Activated T-helper 2 cell treated with anti-CD3 and anti-CD28 coated beads, Interferon-gamma antibody, Interleukin-2, Interleukin-4, amounts not matched to agents 10 μg/mL and 5 μg/mL and 100 μg/mL, durations not matched to agents 14 hours and 24 hours and 36 hours (primary cell): ENCODE data around the gene SH3BP1. TPM values are rescaled to one million over a fixed set of nuclear protein-coding genes. Genes with fewer than 3 reads are reported as not detected.
"Not testable (repeated sequence)": the region's sequence is repeated elsewhere in the genome, so short reads cannot be mapped to it uniquely, and the experiment has no call there.

Experiments used
- DNase-seq: peaks from one replicate; pipeline ENCODE4 v3.0.0; 2021; ENCODE audit warnings: low spot score
- H3K27ac Mint-ChIP-seq: one replicate; pipeline ENCODE4 v1.8.0; 2021; ENCODE audit warnings: mixed read lengths
- H3K27me3 Mint-ChIP-seq: one replicate; pipeline ENCODE4 v1.8.0; 2021; ENCODE audit warnings: low read depth, mixed read lengths
- H3K36me3 Mint-ChIP-seq: one replicate; pipeline ENCODE4 v1.8.0; 2021; ENCODE audit warnings: low read depth, mixed read lengths
- H3K4me1 Mint-ChIP-seq: one replicate; pipeline ENCODE4 v1.8.0; 2021; ENCODE audit warnings: low read depth, mixed read lengths
- H3K4me3 Mint-ChIP-seq: one replicate; pipeline ENCODE4 v1.8.0; 2021; ENCODE audit warnings: low read depth, mild to moderate bottlenecking, moderate library complexity, mixed read lengths
- H3K9me3 Mint-ChIP-seq: one replicate; pipeline ENCODE4 v1.8.0; 2021; ENCODE audit warnings: mixed read lengths
- intact Hi-C: fragments of 100-400 bp; cut with micrococcal nuclease; formaldehyde crosslinking; loops from one replicate; pipeline ENCODE4 v1.15.1; 2023
- total RNA-seq: library from RNA; stranded (reverse); gene quantifications from 2 replicates; pipeline ENCODE4 v1.2.3, GENCODE V29; 2022

Gene SH3BP1
- total RNA-seq, 1 donor from 2014 or later, result 122 TPM

GRCh38 chr22:37681001-37681424 lies 41.5 kb downstream of the SH3BP1 start:
- no peak for DNase-seq
- peaks cover 23% of the 10 kb centered on the region for H3K4me1 Mint-ChIP-seq
- peaks cover 25% of the 10 kb centered on the region for H3K36me3 Mint-ChIP-seq
- no peaks in the 10 kb centered on the region for H3K27me3 Mint-ChIP-seq
- intact Hi-C loops, result loop anchor here (1.0 to 2.0 kb wide), 3 partner anchors 38 to 74 kb away; no protein-coding TSS in a partner anchor
- no peak overlapping the region for H3K4me3 Mint-ChIP-seq
- H3K9me3 Mint-ChIP-seq, result no peaks in the 10 kb centered on the region
- H3K27ac Mint-ChIP-seq, result peak overlapping the region; percentile 7

- H3K9me3 Mint-ChIP-seq, result no peaks in the 10 kb centered on the region
- H3K4me1 Mint-ChIP-seq, result peaks cover 22% of the 10 kb centered on the region
- intact Hi-C loops, result loop anchor here (1.0 to 2.0 kb wide), 3 partner anchors 38 to 75 kb away; no protein-coding TSS in a partner anchor
- peaks cover 23% of the 10 kb centered on the region for H3K36me3 Mint-ChIP-seq
- no peaks in the 10 kb centered on the region for H3K27me3 Mint-ChIP-seq
- DNase-seq, result peak; percentile 69
- no peak overlapping the region for H3K27ac Mint-ChIP-seq
- no peak overlapping the region for H3K4me3 Mint-ChIP-seq
Observed at GRCh38 chr22:37681556-37682049, 42.1 kb downstream of the SH3BP1 start.

GRCh38 chr22:37684803-37685615 lies 45.5 kb downstream of the SH3BP1 start:
- Mint-ChIP-seq H3K27me3 (no peaks in the 10 kb centered on the region), H3K4me3 (peak overlapping the region; percentile 95), H3K27ac (no peak overlapping the region), H3K9me3 (no peaks in the 10 kb centered on the region), H3K4me1 (peaks cover 20% of the 10 kb centered on the region), H3K36me3 (peaks cover 24% of the 10 kb centered on the region)
- no peak for DNase-seq
- intact Hi-C loops, result no loop called here

GRCh38 chr22:37686002-37686982 lies 46.8 kb downstream of the SH3BP1 start, which contains the start of gene NOL12:
NOL12 (plus strand) TSS chr22:37686343; CDS start chr22:37686393, 50 bp downstream.
- DNase-seq, result peak; percentile 77
- Mint-ChIP-seq H3K36me3 (peaks cover 34% of the 10 kb centered on the region), H3K4me1 (peaks cover 16% of the 10 kb centered on the region), H3K9me3 (no peaks in the 10 kb centered on the region), H3K27me3 (no peaks in the 10 kb centered on the region), H3K4me3 (peak within 1 kb of the TSS; percentile 95), H3K27ac (peak within 1 kb of the TSS; percentile 94)
- intact Hi-C loops, result no loop called here

- Mint-ChIP-seq H3K4me1 (peaks cover 12% of the 10 kb centered on the region), H3K36me3 (peaks cover 51% of the 10 kb centered on the region), H3K4me3 (no peak overlapping the region), H3K27me3 (no peaks in the 10 kb centered on the region), H3K9me3 (no peaks in the 10 kb centered on the region), H3K27ac (no peak overlapping the region)
- intact Hi-C loops, result no loop called here
- DNase-seq, result no peak
Observed at GRCh38 chr22:37690407-37690806, 50.9 kb downstream of the SH3BP1 start.

- DNase-seq, result no peak
Observed at GRCh38 chr22:37690901-37691504, 51.5 kb downstream of the SH3BP1 start.

GRCh38 chr22:37692627-37693285 lies 53.3 kb downstream of the SH3BP1 start:
- H3K36me3 Mint-ChIP-seq, result peaks cover 52% of the 10 kb centered on the region
- intact Hi-C loops, result no loop called here
- H3K9me3 Mint-ChIP-seq, result no peaks in the 10 kb centered on the region
- H3K27me3 Mint-ChIP-seq, result no peaks in the 10 kb centered on the region
- no peak overlapping the region for H3K4me3 Mint-ChIP-seq
- peaks cover 14% of the 10 kb centered on the region for H3K4me1 Mint-ChIP-seq
- no peak for DNase-seq
- no peak overlapping the region for H3K27ac Mint-ChIP-seq

More at GRCh38 chr22:37690901-37691504, 51.5 kb downstream of the SH3BP1 start:
- H3K36me3 Mint-ChIP-seq, result peaks cover 57% of the 10 kb centered on the region
- intact Hi-C loops, result no loop called here
- H3K27ac Mint-ChIP-seq, result no peak overlapping the region
- H3K27me3 Mint-ChIP-seq, result no peaks in the 10 kb centered on the region
- peaks cover 12% of the 10 kb centered on the region for H3K4me1 Mint-ChIP-seq
- no peaks in the 10 kb centered on the region for H3K9me3 Mint-ChIP-seq
- H3K4me3 Mint-ChIP-seq, result no peak overlapping the region

- H3K4me1 Mint-ChIP-seq, result peaks cover 11% of the 10 kb centered on the region
- H3K27me3 Mint-ChIP-seq, DNase-seq, intact Hi-C loops, H3K4me3 Mint-ChIP-seq, H3K9me3 Mint-ChIP-seq, H3K27ac Mint-ChIP-seq: not testable (repeated sequence)
- peaks cover 41% of the 10 kb centered on the region for H3K36me3 Mint-ChIP-seq
Observed at GRCh38 chr22:37694131-37694530, 54.7 kb downstream of the SH3BP1 start.

- Mint-ChIP-seq H3K4me3 (peak overlapping the region; percentile 81), H3K36me3 (peaks cover 24% of the 10 kb centered on the region), H3K4me1 (peaks cover 11% of the 10 kb centered on the region)
- H3K27ac Mint-ChIP-seq, H3K27me3 Mint-ChIP-seq, DNase-seq, H3K9me3 Mint-ChIP-seq: not testable (repeated sequence)
- intact Hi-C loops, result loop anchor here (5.0 kb wide), 1 partner anchor 51 kb away; no protein-coding TSS in a partner anchor
Observed at GRCh38 chr22:37696260-37696656, 56.8 kb downstream of the SH3BP1 start.

- intact Hi-C loops, result loop anchor here (5.0 kb wide), 1 partner anchor 50 kb away; no protein-coding TSS in a partner anchor
- DNase-seq, result peak; percentile 91
- Mint-ChIP-seq H3K27me3 (no peaks in the 10 kb centered on the region), H3K36me3 (peaks cover 24% of the 10 kb centered on the region), H3K27ac (peak within 1 kb of the TSS; percentile 44), H3K9me3 (no peaks in the 10 kb centered on the region), H3K4me1 (peaks cover 11% of the 10 kb centered on the region), H3K4me3 (peak within 1 kb of the TSS; percentile 81)
Observed at GRCh38 chr22:37696657-37697537, 57.4 kb downstream of the SH3BP1 start, which contains the start of gene TRIOBP. TRIOBP (plus strand) TSS chr22:37697048; CDS start chr22:37701366, 4,318 bp downstream.

GRCh38 chr22:37697538-37697835 lies 58.0 kb downstream of the SH3BP1 start:
- DNase-seq, result no peak

More at GRCh38 chr22:37697538-37697835, 58.0 kb downstream of the SH3BP1 start:
- Mint-ChIP-seq H3K4me3 (no peak overlapping the region), H3K27ac (no peak overlapping the region), H3K27me3 (no peaks in the 10 kb centered on the region), H3K9me3 (no peaks in the 10 kb centered on the region), H3K4me1 (peaks cover 11% of the 10 kb centered on the region), H3K36me3 (peaks cover 19% of the 10 kb centered on the region)
- intact Hi-C loops, result loop anchor here (5.0 kb wide), 1 partner anchor 50 kb away; no protein-coding TSS in a partner anchor
